Erythroblast (primary cell): Measurements from ENCODE around the gene ZFP14.
"Not testable (repeated sequence)": the region's sequence is repeated elsewhere in the genome, so short reads cannot be mapped to it uniquely, and the experiment has no call there.

Experiments
- GATA1 ChIP-seq: IDR thresholded peaks from 2 replicates; pipeline ENCODE4 v1.6.1; 2011; ENCODE audit warnings: low read depth, mild to moderate bottlenecking, control low read depth, low read length, moderate library complexity
- POLR2A ChIP-seq: IDR thresholded peaks from 2 replicates; pipeline ENCODE4 v1.6.1; 2011; ENCODE audit warnings: mild to moderate bottlenecking, low read length

GRCh38 chr19:36326649-36327048, 52.4 kb downstream of the ZFP14 start:
- not testable (repeated sequence) for TF ChIP-seq POLR2A, GATA1
